GM23338 (cell line): ENCODE measurements around the gene BPI. TPM values are rescaled to one million over a fixed set of nuclear protein-coding genes. Genes with fewer than 3 reads are reported as not detected.

Experiments
- ATAC-seq: fragments of 200-7000 bp; cut with Tn5 transposase; 3 replicates; pipeline ENCODE4 v1.9.1; 2020
- DNase-seq: peaks from one replicate; pipeline ENCODE4 v3.0.0-alpha.2; 2015; ENCODE audit warnings: low spot score
- H2AFZ ChIP-seq: fragments of 200-600 bp; sonication (generic); 2 replicates; pipeline ENCODE4 v1.8.0; 2016; ENCODE audit warnings: antibody characterized with exemption, mild to moderate bottlenecking, moderate library complexity
- H3F3A ChIP-seq: fragments of 200-600 bp; sonication (generic); replicated peaks from 2 replicates; pipeline ENCODE4 v1.8.0; 2017; ENCODE audit warnings: antibody characterized with exemption, mixed run types, low read depth
- H3K27ac ChIP-seq: fragments of 200-600 bp; sonication (generic); 2 replicates; pipeline ENCODE4 v1.6.1; 2016; ENCODE audit warnings: low read depth
- H3K27me3 ChIP-seq: fragments of 200-600 bp; sonication (generic); 2 replicates; pipeline ENCODE4 v1.8.0; 2016; ENCODE audit warnings: mild to moderate bottlenecking, mixed run types, moderate library complexity; ENCODE audit not compliant: insufficient read depth
- H3K36me3 ChIP-seq: fragments of 200-600 bp; sonication (generic); 2 replicates; pipeline ENCODE4 v1.8.0; 2016; ENCODE audit warnings: mild to moderate bottlenecking; ENCODE audit not compliant: insufficient read depth
- H3K4me1 ChIP-seq: fragments of 200-600 bp; sonication (generic); 2 replicates; pipeline ENCODE4 v1.8.0; 2016; ENCODE audit warnings: mild to moderate bottlenecking, moderate library complexity; ENCODE audit not compliant: insufficient read depth
- H3K4me2 ChIP-seq: fragments of 200-600 bp; sonication (generic); 2 replicates; pipeline ENCODE4 v1.7.1; 2017; ENCODE audit warnings: mixed run types
- H3K4me3 ChIP-seq: fragments of 200-600 bp; sonication (generic); 2 replicates; pipeline ENCODE4 v1.6.1; 2016; ENCODE audit warnings: mixed run types
- H3K79me2 ChIP-seq: fragments of 200-600 bp; sonication (generic); replicated peaks from 2 replicates; pipeline ENCODE4 v1.8.0; 2017; ENCODE audit warnings: mild to moderate bottlenecking; ENCODE audit not compliant: insufficient read depth
- H3K9me2 ChIP-seq: fragments of 200-600 bp; sonication (generic); 2 replicates; pipeline ENCODE4 v1.8.0; 2017; ENCODE audit not compliant: insufficient read depth
- H4K20me1 ChIP-seq: fragments of 200-600 bp; sonication (generic); replicated peaks from 2 replicates; pipeline ENCODE4 v1.8.0; 2017; ENCODE audit warnings: mild to moderate bottlenecking; ENCODE audit not compliant: insufficient read depth
- H3K27ac Mint-ChIP-seq: 2 replicates; pipeline ENCODE4 v1.8.0; 2020; ENCODE audit warnings: inconsistent platforms, mild to moderate bottlenecking, moderate library complexity, mixed read lengths
- H3K27me3 Mint-ChIP-seq: 3 replicates; pipeline ENCODE4 v1.8.0; 2022; ENCODE audit warnings: low read depth, mild to moderate bottlenecking, moderate library complexity, mixed read lengths, inconsistent platforms; ENCODE audit not compliant: insufficient read depth, poor library complexity
- H3K36me3 Mint-ChIP-seq: 3 replicates; pipeline ENCODE4 v1.8.0; 2021; ENCODE audit warnings: low read depth, mild to moderate bottlenecking, inconsistent platforms, moderate library complexity, mixed read lengths
- H3K4me1 Mint-ChIP-seq: 3 replicates; pipeline ENCODE4 v1.8.0; 2020; ENCODE audit warnings: mild to moderate bottlenecking, inconsistent platforms, mixed read lengths
- H3K4me3 Mint-ChIP-seq: 3 replicates; pipeline ENCODE4 v1.8.0; 2021; ENCODE audit warnings: moderate library complexity, mild to moderate bottlenecking, inconsistent platforms, mixed read lengths
- H3K9me3 Mint-ChIP-seq: 3 replicates; pipeline ENCODE4 v1.8.0; 2020; ENCODE audit warnings: moderate library complexity, mild to moderate bottlenecking, inconsistent platforms, mixed read lengths
- CTCF ChIP-seq, 2 experiments: fragments of 200-600 bp in 1 of 2; sonication (generic) in 1 of 2; conservative IDR thresholded peaks; 2 replicates each; pipeline versions ENCODE4 v1.5.1 to v1.6.1; 2016 to 2017; ENCODE audit warnings: antibody characterized with exemption in 2 of 2, low read depth in 2 of 2, mild to moderate bottlenecking in 2 of 2, moderate library complexity in 1 of 2
- ETS1 ChIP-seq: IDR thresholded peaks from 2 replicates; pipeline ENCODE4 v1.6.1; 2016; ENCODE audit warnings: antibody characterized with exemption
- EZH2 ChIP-seq: fragments of 200-600 bp; sonication (generic); IDR thresholded peaks from one replicate; pipeline ENCODE4 v1.8.0; 2017; ENCODE audit warnings: antibody characterized with exemption, mild to moderate bottlenecking, low read depth; ENCODE audit not compliant: unreplicated experiment
- EZH2phosphoT487 ChIP-seq: fragments of 200-600 bp; sonication (generic); IDR thresholded peaks from one replicate; pipeline ENCODE4 v1.8.1; 2018; ENCODE audit warnings: antibody characterized with exemption; ENCODE audit not compliant: unreplicated experiment
- JUNB ChIP-seq: IDR thresholded peaks from one replicate; pipeline ENCODE4 v1.6.1; 2016; ENCODE audit warnings: antibody characterized with exemption; ENCODE audit not compliant: unreplicated experiment
- POLR2AphosphoS5 ChIP-seq: IDR thresholded peaks from 2 replicates; pipeline ENCODE4 v1.6.1; 2016; ENCODE audit warnings: antibody characterized with exemption, low read depth
- REST ChIP-seq: IDR thresholded peaks from one replicate; pipeline ENCODE4 v1.6.1; 2018; ENCODE audit warnings: antibody characterized with exemption; ENCODE audit not compliant: unreplicated experiment
- STAT1 ChIP-seq: IDR thresholded peaks from one replicate; pipeline ENCODE4 v1.6.1; 2016; ENCODE audit warnings: antibody characterized with exemption; ENCODE audit not compliant: unreplicated experiment
- ZNF114 ChIP-seq: fragments of 250-450 bp; sonication (Bioruptor Pico); IDR thresholded peaks from 2 replicates; pipeline ENCODE4 v1.5.0; 2020; ENCODE audit warnings: mild to moderate bottlenecking, moderate library complexity
- ZNF462 ChIP-seq: fragments of 250-450 bp; sonication (Bioruptor Pico); IDR thresholded peaks from 2 replicates; pipeline ENCODE4 v1.5.0; 2020; ENCODE audit warnings: mild to moderate bottlenecking, moderate library complexity
- polyA plus RNA-seq: library from polyadenylated mRNA; unstranded; fragments of >200 nt; fragmentation: Nextera tagmentation; extraction: Ambion mirVana; gene quantifications from 2 replicates; pipeline ENCODE4 v1.2.1, GENCODE V29; 2016
- total RNA-seq: library from RNA; depleted of rRNA; stranded (reverse); fragments of >200 nt; shearing (Covaris generic); gene quantifications from 2 replicates; pipeline ENCODE4 v1.2.3, GENCODE V29; 2014

Gene BPI
- total and polyA plus RNA-seq, 2 experiments from 2014 or later = not detected

- Histone ChIP-seq H3K27ac (no peak overlapping the region), H3K4me3 (no peak overlapping the region), H3K4me2 (no peak overlapping the region), H3K79me2 (no peaks in the 10 kb centered on the region), H3K9me2 (no peaks in the 10 kb centered on the region), H3F3A (no peaks in the 10 kb centered on the region), H3K36me3 (no peaks in the 10 kb centered on the region), H4K20me1 (no peaks in the 10 kb centered on the region), H2AFZ (no peak overlapping the region), H3K27me3 (no peaks in the 10 kb centered on the region), H3K4me1 (no peaks in the 10 kb centered on the region)
- Mint-ChIP-seq H3K27ac (no peak overlapping the region), H3K36me3 (no peaks in the 10 kb centered on the region), H3K9me3 (no peaks in the 10 kb centered on the region), H3K4me3 (no peak overlapping the region), H3K27me3 (peaks cover 5% of the 10 kb centered on the region), H3K4me1 (no peaks in the 10 kb centered on the region)
- TF ChIP-seq JUNB (no peak), EZH2 (no peak), REST (no peak), POLR2AphosphoS5 (no peak), CTCF (conservative IDR thresholded peaks at IDR 0.05; ENCODE audit: low read depth in 2 of 2) (no peak), ZNF462 (CRISPR knock-in tag) (no peak), ZNF114 (CRISPR knock-in tag) (no peak), EZH2phosphoT487 (no peak), ETS1 (no peak), STAT1 (no peak)
- ATAC-seq = no peak
- no peak for DNase-seq
Observed at GRCh38 chr20:38325905-38326304, 21.9 kb downstream of the BPI start.
